CD4-positive, alpha-beta T cell treated with Interleukin-6 for 4 hours (primary cell): ENCODE results near the gene ANK2.

Experiments
- DNase-seq: peaks from one replicate; pipeline ENCODE4 v3.0.0-alpha.2; 2020; ENCODE audit warnings: mixed read lengths

ANK2 gene

GRCh38 chr4:113405874-113406722, 356.6 kb downstream of the ANK2 start:
- DNase-seq, result no peak

GRCh38 chr4:113406723-113407016, 357.2 kb downstream of the ANK2 start:
- DNase-seq, result no peak

GRCh38 chr4:113407409-113407808, 358.0 kb downstream of the ANK2 start:
- DNase-seq, result no peak

GRCh38 chr4:113409181-113409580, 359.7 kb downstream of the ANK2 start:
- no peak for DNase-seq

- no peak for DNase-seq
Measured at GRCh38 chr4:113410686-113411085, 361.2 kb downstream of the ANK2 start.

- DNase-seq, result no peak
Measured at GRCh38 chr4:113411496-113411938, 362.1 kb downstream of the ANK2 start.

- no peak for DNase-seq
Measured at GRCh38 chr4:113419631-113420030, 370.2 kb downstream of the ANK2 start.

- no peak for DNase-seq
Measured at GRCh38 chr4:113420938-113421337, 371.5 kb downstream of the ANK2 start.

- no peak for DNase-seq
Measured at GRCh38 chr4:113423631-113424030, 374.2 kb downstream of the ANK2 start.

- no peak for DNase-seq
Measured at GRCh38 chr4:113433116-113433515, 383.7 kb downstream of the ANK2 start.
